Measurements from ENCODE around the gene WNT2B. TPM values are rescaled to one million over a fixed set of nuclear protein-coding genes. Genes with fewer than 3 reads are reported as not detected.
"Not testable (repeated sequence)": the region's sequence is repeated elsewhere in the genome, so short reads cannot be mapped to it uniquely, and the experiment has no call there.

The WNT2B gene
- 3.9 TPM for total RNA-seq
- long read RNA-seq, partial matches to known transcripts = 0 of 7 reads
- long read RNA-seq, other reads (novel, unspliced or antisense) = 6 of 7 reads

DNA sequence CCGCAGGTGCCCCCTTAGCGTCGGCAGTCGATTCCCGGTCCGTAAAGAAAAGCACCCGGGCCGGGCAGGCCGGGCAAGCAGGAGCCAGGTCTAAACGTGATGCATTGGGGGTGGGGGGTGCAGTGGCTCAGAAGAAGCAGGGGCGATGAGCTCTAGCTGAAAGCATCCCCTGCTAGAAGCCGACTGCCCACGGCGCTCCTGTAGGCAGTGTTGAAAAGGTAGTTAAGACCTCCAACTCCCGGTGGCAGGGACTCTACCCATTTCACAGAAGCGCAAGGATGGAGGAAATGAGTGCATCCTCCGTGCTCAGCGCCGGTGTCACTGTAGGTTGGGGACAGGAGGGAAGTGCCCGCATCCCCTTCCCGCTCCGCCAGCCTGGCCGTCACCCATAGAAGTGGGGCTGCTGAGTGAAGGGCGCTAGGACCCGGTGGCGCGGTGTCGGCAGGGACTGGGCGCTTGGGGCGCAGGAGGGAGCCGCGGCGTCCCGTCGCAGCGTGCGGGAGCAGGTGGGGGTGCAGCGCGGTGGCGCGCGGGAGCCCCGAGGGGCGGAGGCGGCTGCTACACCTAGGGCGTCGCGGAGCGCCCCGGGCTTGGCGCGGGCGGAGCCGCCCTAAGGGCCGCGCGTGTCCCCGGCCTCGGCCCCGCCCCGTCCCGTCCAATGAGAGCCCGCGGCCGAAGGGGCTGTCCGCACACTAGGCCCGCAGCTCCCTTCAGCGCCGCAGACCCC, at the start of gene WNT2B:
TSS of gene WNT2B (plus strand) at position 688 of the 727 bp plus-strand sequence. CDS start 298 bp downstream, outside the sequence.
- no peak for DNase-seq (ENCODE audit: low spot score)

DNA sequence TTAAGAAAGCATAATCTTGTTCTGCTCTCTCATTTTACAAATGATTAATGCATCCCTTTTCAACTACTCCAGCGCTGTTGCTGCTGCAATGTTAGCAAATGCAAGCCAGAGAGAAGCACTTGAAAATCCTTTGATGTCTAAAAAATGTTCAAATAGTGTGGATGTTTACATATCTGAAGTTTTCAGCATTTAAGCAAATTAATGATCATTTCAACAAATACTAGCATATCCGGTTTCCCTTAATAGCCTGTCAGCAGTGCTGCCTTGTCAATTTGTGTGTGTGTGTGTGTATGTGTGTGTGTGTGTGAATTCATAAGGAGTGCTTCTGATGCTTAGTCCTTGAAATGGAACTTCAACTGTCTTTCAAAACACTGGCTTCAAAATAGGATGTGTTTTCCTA, 48.1 kb upstream of the WNT2B start:
- no peak for DNase-seq (ENCODE audit: low spot score)

GRCh38 chr1:112461200-112461871, 47.4 kb upstream of the WNT2B start:
- no peak for DNase-seq (ENCODE audit: low spot score)

- no peak for DNase-seq (ENCODE audit: low spot score)
Observed at GRCh38 chr1:112462953-112463279, 45.8 kb upstream of the WNT2B start.

DNA sequence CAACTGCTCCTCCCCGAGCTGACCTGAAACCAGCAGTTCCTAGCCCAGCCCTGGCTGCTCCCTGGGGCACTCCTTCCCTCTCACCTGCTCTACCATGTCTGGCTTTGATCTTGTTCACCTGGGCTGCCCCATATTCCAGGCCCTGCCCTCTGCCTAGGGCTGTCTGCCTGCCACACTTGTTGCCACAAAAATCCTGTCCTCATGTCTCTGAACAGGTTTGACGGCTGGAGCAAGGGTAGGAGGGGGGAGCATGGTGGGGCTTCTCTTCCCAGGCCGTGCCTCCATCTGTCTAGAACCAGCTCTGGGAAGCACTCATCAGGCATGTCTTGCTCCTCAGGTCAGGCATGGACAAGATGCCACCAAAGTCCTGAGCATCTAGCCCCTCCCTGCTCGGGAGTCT, 44.3 kb upstream of the WNT2B start:
- no peak for DNase-seq (ENCODE audit: low spot score)

DNA sequence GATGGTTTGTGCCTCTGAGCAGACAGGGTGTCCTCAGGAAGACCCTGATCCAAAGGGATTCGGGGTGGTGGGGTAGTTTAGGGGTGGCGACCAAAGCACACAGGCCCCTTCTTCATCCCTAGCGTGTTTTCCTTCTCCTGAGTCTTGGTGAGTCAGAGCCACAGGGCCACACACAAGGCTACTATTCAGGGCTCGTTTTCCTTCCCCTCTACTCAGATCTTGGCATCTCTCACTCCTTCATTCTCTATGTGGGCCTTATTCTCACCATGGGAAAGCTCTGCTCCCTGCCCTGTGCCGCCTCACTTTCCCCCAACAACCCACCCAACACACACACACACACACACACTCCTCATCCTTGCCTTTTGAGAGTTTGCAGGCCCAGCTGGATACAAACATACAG, 43.6 kb upstream of the WNT2B start:
- DNase-seq (ENCODE audit: low spot score) = no peak

GRCh38 chr1:112466078-112466660, 42.6 kb upstream of the WNT2B start:
- peak; percentile 99 for DNase-seq (ENCODE audit: low spot score)

DNA sequence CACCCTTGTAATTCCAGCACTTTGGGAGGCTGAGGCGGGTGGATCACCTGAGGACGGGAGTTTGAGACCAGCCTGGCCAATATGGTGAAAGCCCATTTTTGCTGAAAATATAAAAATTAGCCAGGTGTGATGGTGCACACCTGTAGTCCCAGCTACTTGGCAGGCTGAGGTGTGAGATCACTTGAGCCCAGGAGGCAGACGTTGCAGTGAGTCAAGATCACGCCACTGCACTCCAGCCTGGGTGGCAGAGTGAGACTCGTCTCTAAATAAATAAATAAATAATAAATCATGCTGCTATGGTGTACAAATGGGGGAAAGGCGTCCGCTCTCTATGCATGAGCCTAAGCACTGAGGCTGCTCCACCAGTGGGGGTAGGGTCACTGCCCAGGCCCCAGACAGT, 38.4 kb upstream of the WNT2B start:
- DNase-seq (ENCODE audit: low spot score) = not testable (repeated sequence)

- no peak for DNase-seq (ENCODE audit: low spot score)
Observed at GRCh38 chr1:112470966-112471365, 37.8 kb upstream of the WNT2B start.

DNA sequence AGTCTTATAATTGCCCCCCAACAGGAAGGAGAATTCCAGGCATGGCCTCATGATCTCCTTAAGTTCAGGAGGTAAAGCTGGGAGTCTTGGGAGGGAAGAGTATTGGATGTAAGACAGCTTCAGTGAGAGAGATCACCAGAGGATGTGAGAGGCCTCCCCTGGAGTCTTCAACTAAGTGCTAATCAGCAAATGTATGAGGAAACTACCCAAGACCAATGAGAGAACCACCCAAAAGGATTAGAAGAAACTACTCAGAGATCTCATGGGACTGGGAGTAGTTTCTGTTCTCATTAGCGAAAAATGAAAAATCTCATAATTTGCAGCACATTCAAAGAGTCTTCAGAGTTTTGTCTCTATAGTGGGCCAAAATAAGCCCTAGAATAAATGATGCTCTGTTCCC, 36.6 kb upstream of the WNT2B start:
- DNase-seq (ENCODE audit: low spot score) = no peak

DNA sequence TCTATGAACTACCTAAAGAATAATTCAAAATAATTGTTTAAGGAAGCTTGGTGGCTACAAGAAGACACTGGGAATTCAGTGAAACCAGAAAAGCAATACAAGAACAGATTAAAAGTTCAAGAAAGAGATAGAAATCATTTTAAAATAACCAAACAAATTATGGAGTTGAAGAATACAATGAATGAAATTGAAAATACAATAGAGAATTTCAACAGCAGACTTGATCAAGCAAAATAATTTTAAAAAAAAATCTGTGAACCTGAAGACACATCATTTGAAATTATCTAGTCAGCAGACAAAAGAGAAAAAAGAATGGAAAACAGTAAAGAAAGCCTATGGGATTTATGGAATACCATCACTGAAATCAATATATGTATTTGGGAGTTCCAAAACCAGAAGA, 31.2 kb upstream of the WNT2B start:
- no peak for DNase-seq (ENCODE audit: low spot score)

GRCh38 chr1:112478314-112478713, 30.5 kb upstream of the WNT2B start:
- no peak for DNase-seq (ENCODE audit: low spot score)

- not testable (repeated sequence) for DNase-seq (ENCODE audit: low spot score)
Observed at GRCh38 chr1:112486063-112486462, 22.7 kb upstream of the WNT2B start.

- DNase-seq (ENCODE audit: low spot score) = not testable (repeated sequence)
Observed at GRCh38 chr1:112487686-112488085, 21.1 kb upstream of the WNT2B start.

DNA sequence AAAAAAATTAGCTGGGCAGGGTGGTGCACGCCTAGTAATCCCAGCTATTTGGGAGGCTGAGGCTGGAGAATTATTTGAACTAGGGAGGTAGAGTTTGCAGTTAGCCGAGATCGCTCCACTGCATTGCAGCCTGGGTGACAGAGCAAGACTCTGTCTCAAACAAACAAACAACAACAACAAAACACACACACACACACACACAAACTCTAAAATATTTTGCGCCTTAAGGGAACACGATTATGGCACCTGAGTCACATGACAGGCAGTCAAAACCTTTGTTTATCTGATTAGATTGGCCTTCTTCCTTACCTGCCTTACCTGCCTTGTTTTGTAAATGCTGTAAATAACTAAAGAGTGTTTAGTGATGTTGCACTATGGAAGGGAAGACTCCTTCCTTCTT, 20.6 kb upstream of the WNT2B start:
- no peak for DNase-seq (ENCODE audit: low spot score)

GRCh38 chr1:112492076-112492475, 16.7 kb upstream of the WNT2B start:
- DNase-seq (ENCODE audit: low spot score) = no peak

DNA sequence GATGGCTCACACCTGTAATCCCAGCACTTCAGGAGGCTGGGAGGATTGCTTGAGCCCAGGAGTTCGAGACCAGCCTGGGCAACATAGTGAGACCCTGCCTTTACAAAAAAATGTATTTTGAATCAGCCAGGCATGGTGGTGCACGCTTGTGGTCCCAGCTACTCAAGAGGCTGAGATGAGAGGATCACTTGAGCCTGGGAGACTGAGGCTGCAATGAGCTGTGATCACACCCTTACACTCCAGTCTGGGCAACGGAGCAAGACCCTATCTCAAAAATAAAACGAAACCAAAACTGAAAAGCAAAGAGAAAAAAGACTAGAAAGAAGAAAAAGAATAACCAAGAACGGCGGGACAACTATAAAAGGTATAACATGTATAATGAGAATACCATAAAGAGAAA, 15.4 kb upstream of the WNT2B start:
- no peak for DNase-seq (ENCODE audit: low spot score)

DNA sequence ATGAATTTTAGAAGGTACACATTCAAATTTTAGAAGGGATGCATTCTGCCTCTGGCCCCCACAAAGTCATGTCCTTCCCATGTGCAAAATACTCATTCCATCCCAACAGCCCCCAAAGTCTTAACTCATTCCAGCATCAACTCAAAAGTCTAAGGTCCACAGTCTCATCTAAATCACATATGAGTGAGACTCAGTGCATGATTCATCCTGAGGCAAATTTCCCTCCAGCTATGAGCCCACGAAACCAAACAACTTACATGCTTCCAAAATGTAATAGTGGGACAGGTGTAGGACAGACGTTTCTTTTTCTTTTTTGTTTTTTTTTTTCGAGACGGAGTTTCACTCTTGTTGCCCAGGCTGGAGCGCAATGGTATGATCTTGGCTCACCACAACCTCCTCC, 12.5 kb upstream of the WNT2B start:
- DNase-seq (ENCODE audit: low spot score) = no peak

DNA sequence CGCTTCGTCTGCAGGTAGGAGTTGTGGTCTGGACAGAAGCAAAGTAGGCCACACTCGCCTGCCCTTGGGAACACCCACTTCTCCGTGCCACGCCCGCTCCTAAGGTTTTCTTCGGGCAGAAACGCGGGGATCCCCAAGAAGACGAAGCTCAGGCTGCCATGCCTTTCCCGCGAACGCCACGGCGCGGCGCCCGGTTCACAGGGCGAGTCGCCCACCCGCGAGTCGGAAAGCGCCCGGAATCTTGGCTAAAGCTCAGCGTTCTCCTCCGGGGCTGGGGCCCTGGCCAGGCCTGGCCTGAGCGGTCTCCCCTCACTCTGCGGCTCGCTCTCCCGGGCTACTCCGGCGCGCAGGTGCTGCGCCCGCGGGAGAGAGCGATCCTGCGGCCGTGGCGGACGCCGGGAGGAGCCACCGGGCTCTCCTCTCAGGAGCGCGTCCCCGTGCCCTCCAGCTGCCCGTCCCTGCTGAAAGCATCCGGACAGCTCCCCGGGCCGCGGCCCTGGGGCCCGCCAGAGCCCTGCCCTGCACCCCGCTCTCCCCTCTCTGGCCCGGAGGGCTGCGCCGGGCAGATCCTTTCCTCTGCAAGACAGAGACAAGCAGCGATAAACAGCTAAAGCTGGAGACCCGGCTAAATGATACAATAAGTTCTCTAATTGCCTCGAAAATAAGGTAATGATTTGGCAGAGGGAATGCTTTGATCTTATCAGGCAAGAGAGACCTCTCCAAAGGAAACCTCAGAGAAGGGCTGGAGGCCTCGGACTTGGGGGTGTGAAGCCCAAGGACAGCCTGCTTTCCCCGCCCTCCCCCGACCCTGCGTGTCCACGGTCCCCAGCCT, 6.7 kb upstream of the WNT2B start:
- no peak for DNase-seq (ENCODE audit: low spot score)

- no peak for DNase-seq (ENCODE audit: low spot score)
Observed at GRCh38 chr1:112502826-112503225, 5.9 kb upstream of the WNT2B start.

GRCh38 chr1:112504001-112504660, 4.6 kb upstream of the WNT2B start:
- DNase-seq (ENCODE audit: low spot score) = no peak
